GM19455 (cell line): ENCODE data around the gene SAMD14.

Source experiments
- ATAC-seq: cut with Tn5 transposase; IDR thresholded peaks from one replicate; pipeline ENCODE4 v1.9.1; 2021; ENCODE audit not compliant: unreplicated experiment

The SAMD14 gene

DNA sequence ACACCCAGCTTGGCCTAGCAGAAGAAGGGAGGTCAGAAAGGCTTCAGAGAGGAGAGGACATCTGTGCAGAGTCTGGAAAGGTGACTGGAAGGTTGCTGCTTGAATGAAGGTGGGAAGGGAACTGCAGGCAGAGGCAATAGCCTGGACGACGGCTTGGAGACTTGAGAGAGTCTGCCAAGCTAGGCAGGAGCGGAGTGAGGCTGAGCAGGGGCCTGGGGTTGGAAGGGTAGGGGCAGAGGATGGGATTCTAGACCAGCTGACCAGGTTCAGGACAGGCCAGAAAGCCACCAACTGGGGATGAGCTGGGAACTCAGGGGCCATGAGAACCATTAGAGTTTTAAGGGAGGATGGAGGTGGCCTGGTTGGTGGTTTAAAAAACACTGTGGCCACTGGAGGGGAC is 35.5 kb upstream of the SAMD14 start:
- no peak for ATAC-seq

DNA sequence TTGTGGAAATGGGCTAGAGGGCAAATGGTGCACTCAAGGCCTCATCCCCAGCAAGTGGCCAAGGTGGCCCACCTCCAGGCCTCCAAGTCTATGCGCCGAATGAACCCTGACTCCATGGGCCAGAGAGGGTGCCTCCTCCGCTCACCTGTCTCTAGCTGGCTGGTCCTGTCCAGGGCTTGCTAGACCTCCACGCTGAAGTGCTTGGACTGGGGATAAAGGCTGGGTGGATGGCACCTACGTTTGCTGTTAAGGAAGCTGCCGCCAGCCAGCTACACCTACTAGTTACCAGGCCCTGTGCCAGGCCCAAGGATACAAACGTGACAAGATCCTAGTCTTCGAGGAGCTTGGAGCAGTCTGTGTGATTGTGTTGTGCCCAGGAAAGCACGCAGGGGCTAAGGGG is 35.1 kb upstream of the SAMD14 start:
- no peak for ATAC-seq

- ATAC-seq: no peak
These were observed 34.7 kb upstream of the SAMD14 start for GRCh38 chr17:50164697-50164988.

- no peak for ATAC-seq
These were observed 34.1 kb upstream of the SAMD14 start for GRCh38 chr17:50163843-50164696.

- no peak for ATAC-seq
These were observed 32.7 kb upstream of the SAMD14 start for GRCh38 chr17:50162466-50163254.

GRCh38 chr17:50161911-50162288 is 31.9 kb upstream of the SAMD14 start:
- ATAC-seq: no peak

DNA sequence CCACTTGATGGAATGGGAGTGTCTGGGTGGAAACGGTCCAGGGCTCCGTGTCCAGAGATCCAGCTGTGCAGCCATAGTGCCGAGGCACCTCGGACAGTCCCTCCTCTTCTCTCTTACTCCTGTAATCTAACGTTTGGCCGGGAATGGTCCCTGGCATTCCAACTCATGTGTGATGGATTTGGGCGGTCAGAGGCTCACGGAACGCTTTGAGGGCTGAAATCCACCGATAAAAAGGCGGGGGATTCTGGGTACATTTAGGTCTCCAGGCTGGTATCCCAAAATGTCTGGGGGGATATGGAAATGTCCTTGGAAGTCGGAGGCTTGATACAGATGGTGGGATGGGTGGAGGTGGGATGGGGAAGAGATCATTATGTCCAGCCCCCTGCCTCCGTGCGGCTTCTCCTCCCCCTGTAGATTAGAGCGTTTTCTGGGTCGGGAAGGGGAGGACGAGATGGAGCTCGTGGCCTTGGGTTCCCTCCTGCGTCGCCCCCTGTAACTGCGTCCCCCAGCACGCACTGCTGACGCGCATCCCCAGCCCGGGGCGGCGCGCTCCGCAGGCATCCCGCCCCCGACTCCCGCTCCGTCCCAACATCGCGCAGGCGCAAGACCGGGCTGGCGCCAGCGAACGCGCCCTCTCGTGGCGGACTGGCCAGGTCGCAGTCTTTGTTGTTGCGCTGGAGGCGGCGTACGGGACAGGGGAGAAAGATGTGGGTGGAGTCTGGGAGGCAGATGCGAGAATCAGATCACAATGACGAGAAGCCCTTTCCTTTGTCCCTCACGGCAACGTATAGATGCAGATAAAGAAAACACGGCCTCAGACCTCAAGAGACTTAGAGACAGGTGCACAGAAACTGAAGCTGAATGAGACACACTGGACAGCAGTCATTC is 31.3 kb upstream of the SAMD14 start:
- peak; percentile 92 for ATAC-seq

GRCh38 chr17:50157891-50158290 is 27.9 kb upstream of the SAMD14 start:
- ATAC-seq: no peak

DNA sequence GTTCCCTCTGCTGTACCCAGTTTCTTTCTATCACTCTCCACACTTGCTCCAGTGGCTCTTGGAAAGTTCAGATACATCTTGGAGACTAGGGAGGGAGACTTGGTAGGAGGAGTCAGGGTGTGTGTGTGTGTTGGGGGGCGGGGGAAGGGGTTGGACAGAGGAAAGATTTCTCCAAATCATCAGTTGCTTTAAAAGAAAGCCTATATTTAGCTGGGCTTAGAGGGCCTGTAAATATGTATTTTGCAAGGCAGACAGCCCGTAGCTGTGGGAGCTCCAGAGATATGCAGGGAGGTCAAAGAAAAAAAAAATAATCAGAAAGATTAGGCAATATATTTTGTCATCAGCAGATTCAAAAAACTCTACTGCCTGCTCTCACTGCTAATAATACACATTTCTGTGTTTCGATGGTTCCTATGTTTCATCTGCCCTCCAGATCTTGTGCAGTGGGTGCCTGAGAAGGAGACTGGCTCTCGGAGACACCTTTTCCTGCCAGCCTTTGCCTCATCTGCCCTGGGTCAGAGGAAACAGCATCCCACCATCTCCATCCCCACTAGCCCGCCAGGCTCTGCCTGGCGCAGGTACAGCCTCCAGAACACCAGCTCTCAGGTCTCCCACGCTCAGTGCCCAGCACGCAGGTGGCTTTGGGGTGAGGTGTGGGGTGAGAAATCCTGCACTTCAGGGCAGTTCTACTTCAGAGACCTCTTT is 25.3 kb upstream of the SAMD14 start:
- ATAC-seq: no peak

DNA sequence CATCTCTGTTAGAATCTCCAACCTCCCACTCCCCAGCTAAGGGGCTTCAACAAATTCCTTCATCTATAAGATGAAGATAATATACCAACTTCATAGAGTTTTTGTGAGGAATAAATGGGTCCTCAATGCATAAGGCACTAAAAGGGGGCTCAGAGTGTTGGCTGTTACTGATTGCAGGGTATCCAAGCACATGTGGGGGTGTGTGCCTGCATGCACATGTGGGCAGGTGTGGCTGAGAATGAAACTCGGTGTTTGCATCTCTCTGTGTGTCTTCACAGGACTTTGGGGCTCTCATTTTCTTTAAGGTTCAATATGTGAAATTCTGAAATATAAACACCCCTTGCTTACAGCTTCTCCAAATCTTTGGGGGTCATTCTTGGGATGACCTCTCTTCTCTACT is 24.6 kb upstream of the SAMD14 start:
- ATAC-seq: no peak

- ATAC-seq: no peak
These were observed 24.0 kb upstream of the SAMD14 start for GRCh38 chr17:50153650-50154575.

GRCh38 chr17:50152736-50153135 is 22.8 kb upstream of the SAMD14 start:
- no peak for ATAC-seq

DNA sequence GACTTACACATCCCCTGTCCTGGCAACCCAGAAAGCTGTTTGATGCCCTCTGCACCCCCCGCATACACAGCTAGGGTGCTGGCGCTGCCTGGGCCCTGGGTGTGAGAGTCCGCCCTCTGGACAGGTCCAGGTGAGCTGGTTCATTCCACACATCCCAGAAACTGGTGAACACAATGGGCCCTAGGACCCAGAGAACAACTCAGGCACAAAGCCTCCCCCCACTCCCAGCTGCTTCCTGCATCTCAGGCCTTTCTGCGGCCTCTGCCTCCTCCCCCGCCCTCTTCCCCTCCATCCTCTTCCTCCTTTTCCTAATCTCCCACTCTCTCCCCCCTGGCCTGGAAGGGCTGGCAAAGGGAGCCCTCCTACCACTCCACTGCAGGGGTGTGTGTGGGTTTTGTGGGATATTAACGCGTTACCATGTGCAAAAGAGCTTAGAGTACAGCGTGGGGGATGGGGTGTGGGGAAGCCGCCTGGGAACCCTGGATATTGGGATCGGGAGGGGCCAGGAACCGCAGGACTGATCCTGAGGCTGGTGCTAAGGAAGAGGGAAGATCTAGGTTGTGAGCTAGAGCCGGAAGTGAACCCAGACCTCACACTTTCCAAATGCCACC is 22.1 kb upstream of the SAMD14 start:
- ATAC-seq: no peak

GRCh38 chr17:50151041-50151936 is 21.3 kb upstream of the SAMD14 start:
- no peak for ATAC-seq

- no peak for ATAC-seq
These were observed 20.5 kb upstream of the SAMD14 start, which contains the start of gene PPP1R9B for GRCh38 chr17:50150354-50151040. TSS of gene PPP1R9B (minus strand) at chr17:50150677. CDS start at chr17:50150513, 164 bp downstream.

- no peak for ATAC-seq
These were observed 19.7 kb upstream of the SAMD14 start for GRCh38 chr17:50149417-50150353.

GRCh38 chr17:50149091-50149416 is 19.1 kb upstream of the SAMD14 start:
- ATAC-seq: no peak
